HepG2 (cell line): ENCODE data around the gene NOL4L. TPM values are rescaled to one million over a fixed set of nuclear protein-coding genes. Genes with fewer than 3 reads are reported as not detected.

Experiments
- BRCA1 ChIP-seq: sonication (generic); formaldehyde crosslinking; IDR thresholded peaks from 2 replicates; pipeline ENCODE4 v1.4.0; 2020; ENCODE audit warnings: missing genetic modification reagents
- CEBPG ChIP-seq: IDR thresholded peaks from 2 replicates; pipeline ENCODE4 v1.6.1; 2016
- EZH2 ChIP-seq: conservative IDR thresholded peaks from 2 replicates; pipeline ENCODE4 v1.6.1; 2012; ENCODE audit warnings: mild to moderate bottlenecking, low read depth, low read length, moderate library complexity
- FOXC1 ChIP-seq: sonication (generic); formaldehyde crosslinking; IDR thresholded peaks from 2 replicates; pipeline ENCODE4 v1.8.0; 2022; ENCODE audit warnings: mild to moderate bottlenecking, missing genetic modification reagents, borderline replicate concordance
- HMGA1 ChIP-seq: sonication (generic); formaldehyde crosslinking; conservative IDR thresholded peaks from 2 replicates; pipeline ENCODE4 v1.4.0; 2020; ENCODE audit warnings: missing genetic modification reagents
- IKZF4 ChIP-seq: sonication (generic); formaldehyde crosslinking; IDR thresholded peaks from 2 replicates; pipeline ENCODE4 v1.5.1; 2020; ENCODE audit warnings: borderline replicate concordance, mild to moderate bottlenecking, low read depth, missing genetic modification reagents; ENCODE audit errors: not compliant biosample characterization
- NCOA2 ChIP-seq: sonication (generic); formaldehyde crosslinking; IDR thresholded peaks from 2 replicates; pipeline ENCODE4 v1.8.0; 2022; ENCODE audit warnings: inconsistent platforms
- PAXIP1 ChIP-seq: sonication (generic); formaldehyde crosslinking; conservative IDR thresholded peaks from 2 replicates; pipeline ENCODE4 v1.4.0; 2020; ENCODE audit warnings: mild to moderate bottlenecking, missing genetic modification reagents, moderate library complexity
- PHB2 ChIP-seq: fragments of 450-650 bp; IDR thresholded peaks from 2 replicates; pipeline ENCODE4 v1.6.1; 2018; ENCODE audit not compliant: partially characterized antibody
- PLRG1 ChIP-seq: fragments of 450-650 bp; conservative IDR thresholded peaks from 2 replicates; pipeline ENCODE4 v1.6.1; 2016
- PRDM4 ChIP-seq: sonication (generic); formaldehyde crosslinking; IDR thresholded peaks from 2 replicates; pipeline ENCODE4 v1.9.0; 2021; ENCODE audit warnings: missing genetic modification reagents, borderline replicate concordance
- PRPF4 ChIP-seq: fragments of 200-400 bp; formaldehyde crosslinking; IDR thresholded peaks from 2 replicates; pipeline ENCODE4 v1.6.1; 2016; ENCODE audit warnings: low read length, low read depth; ENCODE audit not compliant: poor library complexity, severe bottlenecking
- RARG ChIP-seq: sonication (generic); formaldehyde crosslinking; IDR thresholded peaks from 2 replicates; pipeline ENCODE4 v1.4.0; 2020; ENCODE audit warnings: low read depth, mild to moderate bottlenecking, missing genetic modification reagents
- RFX1 ChIP-seq: fragments of 450-650 bp; IDR thresholded peaks from 2 replicates; pipeline ENCODE4 v1.6.1; 2017
- RFXAP ChIP-seq: sonication (generic); formaldehyde crosslinking; IDR thresholded peaks from 2 replicates; pipeline ENCODE4 v1.4.0; 2020; ENCODE audit warnings: missing genetic modification reagents, borderline replicate concordance
- TEAD3 ChIP-seq: optimal IDR thresholded peaks from 2 replicates; pipeline ENCODE3; 2016; ENCODE audit warnings: borderline replicate concordance
- U2AF1 ChIP-seq: fragments of 200-400 bp; formaldehyde crosslinking; optimal IDR thresholded peaks from 2 replicates; pipeline ENCODE3; 2017; ENCODE audit warnings: mild to moderate bottlenecking, low read depth, low read length
- ZBTB20 ChIP-seq: sonication (generic); formaldehyde crosslinking; IDR thresholded peaks from 2 replicates; pipeline ENCODE4 v1.8.1; 2023; ENCODE audit warnings: missing genetic modification reagents, low read depth, mild to moderate bottlenecking, borderline replicate concordance
- ZBTB3 ChIP-seq: sonication (generic); formaldehyde crosslinking; IDR thresholded peaks from 2 replicates; pipeline ENCODE4 v1.4.0; 2020; ENCODE audit warnings: low read depth, mild to moderate bottlenecking, moderate library complexity, missing genetic modification reagents, borderline replicate concordance
- ZNF143 ChIP-seq: sonication (generic); formaldehyde crosslinking; IDR thresholded peaks from 2 replicates; pipeline ENCODE4 v1.4.0; 2020; ENCODE audit warnings: missing genetic modification reagents
- ZNF329 ChIP-seq: sonication (generic); formaldehyde crosslinking; IDR thresholded peaks from 2 replicates; pipeline ENCODE4 v1.9.0; 2021; ENCODE audit warnings: low read depth, mild to moderate bottlenecking, missing genetic modification reagents
- ZNF510 ChIP-seq: sonication (generic); formaldehyde crosslinking; IDR thresholded peaks from 2 replicates; pipeline ENCODE4 v1.4.0; 2020; ENCODE audit warnings: low read depth, mild to moderate bottlenecking, missing genetic modification reagents
- ZNF720 ChIP-seq: sonication (generic); formaldehyde crosslinking; IDR thresholded peaks from 2 replicates; pipeline ENCODE4 v1.4.0; 2020; ENCODE audit warnings: missing genetic modification reagents
- polyA plus RNA-seq, 8 experiments: library from polyadenylated mRNA; depleted of rRNA in 3 of 8; stranded (reverse) in 7 of 8; unstranded in 1 of 8; fragments of >200 nt; fragmentation: Illumina TruSeq in 4 of 8; extraction: Trizol in 4 of 8; gene quantifications; 2 replicates each; pipeline versions ENCODE4 v1.2.1 to v1.2.3, GENCODE V29; 2011 to 2016; ENCODE audit warnings: low read depth in 4 of 8, missing spikeins in 1 of 8, mixed read lengths in 1 of 8; ENCODE audit not compliant: insufficient read depth in 1 of 8
- total RNA-seq, 5 experiments: library from RNA; depleted of rRNA; stranded (reverse); fragments of >200 nt; fragmentation: Illumina TruSeq; extraction: Trizol; gene quantifications; 2 replicates each; pipeline ENCODE4 v1.2.3, GENCODE V29; 2016; ENCODE audit warnings: low read depth in 1 of 5

Gene NOL4L
- total and polyA plus RNA-seq, 2 of the 13 experiments (the other 11 are each of a cell fraction or from before 2014, with no cell fraction given): 16.6 to 35.4 TPM

GRCh38 chr20:32544893-32545840 lies 40.0 kb downstream of the NOL4L start (continued):
- TF ChIP-seq PLRG1: no peak
- peak; percentile 82 for TF ChIP-seq CEBPG (CRISPR knock-in tag)
- TF ChIP-seq TEAD3 (CRISPR knock-in tag): peak; percentile 92
- TF ChIP-seq ZBTB20 (CRISPR knock-in tag): peak; percentile 97; the same call in 1 of the 2 replicates
- TF ChIP-seq PRPF4: no peak
- peak; percentile 62; the same call in 1 of the 2 replicates for TF ChIP-seq ZNF329
- TF ChIP-seq ZBTB3: peak; percentile 96
- peak; percentile 97; the same call in 1 of the 2 replicates for TF ChIP-seq ZNF510 (CRISPR knock-in tag)
- TF ChIP-seq PHB2: no peak
- no peak for TF ChIP-seq U2AF1
- TF ChIP-seq IKZF4 (CRISPR knock-in tag): peak; percentile 84
- no peak for TF ChIP-seq RFX1
- no peak for TF ChIP-seq PRDM4
- TF ChIP-seq RFXAP: peak; percentile 92
- TF ChIP-seq BRCA1 (CRISPR knock-in tag): peak; percentile 72; the same call in 1 of the 2 replicates
- TF ChIP-seq ZNF143 (CRISPR knock-in tag): peak; percentile 66
- peak; percentile 99 for TF ChIP-seq NCOA2 (CRISPR knock-in tag)
- TF ChIP-seq PAXIP1: peak; percentile 100
- no peak for TF ChIP-seq HMGA1 (CRISPR knock-in tag)
- TF ChIP-seq FOXC1: peak; percentile 71; the same call in 1 of the 2 replicates
- TF ChIP-seq EZH2: no peak
- no peak for TF ChIP-seq ZNF720 (CRISPR knock-in tag)
- TF ChIP-seq RARG (CRISPR knock-in tag): no peak
